Hypothalamus (tissue), 51 donors: ENCODE results near the gene PTPRN2.

Source experiments
- DNase-seq, 51 donors: peaks; one replicate each; lab custom pipeline; 2025; lab: John Stamatoyannopoulos, UW

PTPRN2 gene

GRCh38 chr7:157839672-157840167 lies 747.9 kb downstream of the PTPRN2 start:
- no peak for DNase-seq

- no peak for DNase-seq
Observed at GRCh38 chr7:157839226-157839625, 748.4 kb downstream of the PTPRN2 start.

- DNase-seq, result no peak
Observed at GRCh38 chr7:157837561-157837960, 750.1 kb downstream of the PTPRN2 start.

- DNase-seq, result no peak
Observed at GRCh38 chr7:157837047-157837446, 750.6 kb downstream of the PTPRN2 start.

GRCh38 chr7:157834501-157835163 lies 753.0 kb downstream of the PTPRN2 start:
- no peak for DNase-seq

GRCh38 chr7:157832866-157833607 lies 754.6 kb downstream of the PTPRN2 start:
- DNase-seq, result no peak

GRCh38 chr7:157832421-157832820 lies 755.2 kb downstream of the PTPRN2 start:
- DNase-seq, result peak in 1 of 51 donors; percentile 24

GRCh38 chr7:157832006-157832405 lies 755.6 kb downstream of the PTPRN2 start:
- peak in 2 of 51 donors; percentile 9 to 14 for DNase-seq

GRCh38 chr7:157831143-157831905 lies 756.3 kb downstream of the PTPRN2 start:
- DNase-seq, result no peak

- no peak for DNase-seq
Observed at GRCh38 chr7:157830331-157830730, 757.3 kb downstream of the PTPRN2 start.

- no peak for DNase-seq
Observed at GRCh38 chr7:157829491-157829890, 758.1 kb downstream of the PTPRN2 start.

- no peak for DNase-seq
Observed at GRCh38 chr7:157828881-157829280, 758.7 kb downstream of the PTPRN2 start.

GRCh38 chr7:157828190-157828589 lies 759.4 kb downstream of the PTPRN2 start:
- DNase-seq, result no peak

GRCh38 chr7:157827863-157828160 lies 759.8 kb downstream of the PTPRN2 start:
- no peak for DNase-seq

- DNase-seq, result no peak
Observed at GRCh38 chr7:157827045-157827862, 760.4 kb downstream of the PTPRN2 start.

- DNase-seq, result no peak
Observed at GRCh38 chr7:157826566-157826965, 761.1 kb downstream of the PTPRN2 start.

- DNase-seq, result no peak
Observed at GRCh38 chr7:157825325-157825724, 762.3 kb downstream of the PTPRN2 start.

- DNase-seq, result no peak
Observed at GRCh38 chr7:157824819-157825121, 762.9 kb downstream of the PTPRN2 start.

GRCh38 chr7:157824011-157824818 lies 763.4 kb downstream of the PTPRN2 start:
- DNase-seq, result no peak

GRCh38 chr7:157822688-157823031 lies 765.0 kb downstream of the PTPRN2 start:
- DNase-seq, result no peak
